Prostate gland (tissue), 2 donors: ENCODE results near the gene APBA1.

Source experiments
- CTCF ChIP-seq, 4 experiments: fragments of 200-600 bp in 2 of 4; fragments of 450-650 bp in 2 of 4; sonication (generic) in 2 of 4; IDR thresholded peaks; 1 replicate in 3 of 4; 2 replicates in 1 of 4; pipeline ENCODE4 v1.5.1; 2016 to 2019; ENCODE audit warnings: antibody characterized with exemption in 4 of 4, mild to moderate bottlenecking in 2 of 4, moderate library complexity in 2 of 4
- POLR2A ChIP-seq: fragments of 450-650 bp; IDR thresholded peaks from one replicate; pipeline ENCODE4 v1.6.1; 2016; ENCODE audit warnings: antibody characterized with exemption, mild to moderate bottlenecking
- POLR2AphosphoS5 ChIP-seq: sonication (generic); formaldehyde crosslinking; IDR thresholded peaks from one replicate; pipeline ENCODE4 v1.6.1; 2017; ENCODE audit warnings: antibody characterized with exemption

DNA sequence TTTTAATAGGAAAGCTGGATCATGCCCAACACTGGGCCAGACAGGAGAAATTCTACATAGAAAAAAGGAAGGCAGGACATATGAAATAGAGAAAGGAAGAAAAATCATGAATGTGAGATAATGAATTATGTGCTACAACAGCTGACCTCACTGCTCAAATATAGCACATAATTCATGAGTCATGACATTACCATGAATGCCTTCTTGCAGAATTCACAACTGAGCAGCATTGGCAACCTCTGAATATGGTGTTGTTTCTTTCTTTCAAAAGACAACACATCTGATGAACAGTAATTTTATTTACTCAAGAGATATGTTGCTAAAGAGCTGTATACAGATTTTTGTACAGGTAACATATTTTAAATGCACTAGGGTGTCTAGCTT, 34.4 kb downstream of the APBA1 start:
- no peak for TF ChIP-seq CTCF (IDR thresholded peaks at IDR 0.05)
- no peak for TF ChIP-seq POLR2A
- TF ChIP-seq POLR2AphosphoS5: no peak
